PFSK-1 (cell line): ENCODE results near the gene OPTC.

Experiments used
- FOXP2 ChIP-seq: optimal IDR thresholded peaks from 2 replicates; pipeline ENCODE3; 2011; ENCODE audit warnings: borderline replicate concordance, control low read depth, inconsistent platforms; ENCODE audit not compliant: insufficient read depth; ENCODE audit errors: extremely low read length, extremely low read depth
- POLR2AphosphoS5 ChIP-seq: IDR thresholded peaks from 2 replicates; pipeline ENCODE4 v1.6.1; 2012; ENCODE audit warnings: low read depth, mild to moderate bottlenecking, control low read depth, low read length, moderate library complexity
- REST ChIP-seq, 2 experiments: IDR thresholded peaks; 2 replicates each; pipeline versions ENCODE4 v1.6.1 to v1.8.0; 2011 to 2012; ENCODE audit warnings: low read depth in 2 of 2, low read length in 2 of 2, control low read depth in 1 of 2, inconsistent platforms in 1 of 2, mild to moderate bottlenecking in 1 of 2, moderate library complexity in 1 of 2; ENCODE audit not compliant: insufficient read depth in 1 of 2
- SIN3A ChIP-seq: IDR thresholded peaks from 2 replicates; pipeline ENCODE4 v1.6.1; 2012; ENCODE audit warnings: mild to moderate bottlenecking, low read length, moderate library complexity, borderline replicate concordance; ENCODE audit not compliant: insufficient read depth
- TAF1 ChIP-seq: IDR thresholded peaks from 2 replicates; pipeline ENCODE4 v1.6.1; 2012; ENCODE audit warnings: low read length, control low read depth, borderline replicate concordance; ENCODE audit not compliant: insufficient read depth

Gene OPTC

GRCh38 chr1:203456577-203456976 is 37.4 kb upstream of the OPTC start:
- TF ChIP-seq REST (IDR thresholded peaks at IDR 0.05; ENCODE audit: insufficient read depth in 1 of 2, low read depth in 2 of 2, low read length in 2 of 2), result no peak
- no peak for TF ChIP-seq FOXP2
- no peak for TF ChIP-seq POLR2AphosphoS5
- no peak for TF ChIP-seq SIN3A
- no peak for TF ChIP-seq TAF1

GRCh38 chr1:203458078-203458477 is 35.9 kb upstream of the OPTC start:
- TF ChIP-seq FOXP2, result no peak
- no peak for TF ChIP-seq POLR2AphosphoS5
- no peak for TF ChIP-seq REST (IDR thresholded peaks at IDR 0.05; ENCODE audit: insufficient read depth in 1 of 2, low read depth in 2 of 2, low read length in 2 of 2)
- no peak for TF ChIP-seq SIN3A
- no peak for TF ChIP-seq TAF1

- no peak for TF ChIP-seq REST (IDR thresholded peaks at IDR 0.05; ENCODE audit: insufficient read depth in 1 of 2, low read depth in 2 of 2, low read length in 2 of 2)
- TF ChIP-seq TAF1, result no peak
- no peak for TF ChIP-seq FOXP2
- no peak for TF ChIP-seq SIN3A
- TF ChIP-seq POLR2AphosphoS5, result no peak
These were observed 34.2 kb upstream of the OPTC start for GRCh38 chr1:203459671-203460201.

GRCh38 chr1:203461717-203462116 is 32.2 kb upstream of the OPTC start:
- TF ChIP-seq REST (IDR thresholded peaks at IDR 0.05; ENCODE audit: insufficient read depth in 1 of 2, low read depth in 2 of 2, low read length in 2 of 2) (no peak), TAF1 (no peak)

- no peak for TF ChIP-seq SIN3A
- no peak for TF ChIP-seq FOXP2
These were observed 31.8 kb upstream of the OPTC start for GRCh38 chr1:203462143-203462542.
